GM12864 (cell line): ENCODE data around the gene CDH4.

ENCODE experiments used
- DNase-seq: peaks from one replicate; pipeline ENCODE4 v3.0.0-alpha.2; 2011; ENCODE audit warnings: low read depth
- H3K4me3 ChIP-seq: 2 replicates; pipeline ENCODE4 v1.5.1; 2011; ENCODE audit warnings: mild to moderate bottlenecking, low read depth, low read length, control low read depth
- TF ChIP-seq, protein P1 (sequence below): IDR thresholded peaks from 2 replicates; pipeline ENCODE4 v1.5.1; 2011; ENCODE audit warnings: low read depth, mild to moderate bottlenecking, moderate library complexity, low read length, control low read depth, inconsistent platforms; ENCODE audit errors: missing control alignments

CDH4 gene

DNA sequence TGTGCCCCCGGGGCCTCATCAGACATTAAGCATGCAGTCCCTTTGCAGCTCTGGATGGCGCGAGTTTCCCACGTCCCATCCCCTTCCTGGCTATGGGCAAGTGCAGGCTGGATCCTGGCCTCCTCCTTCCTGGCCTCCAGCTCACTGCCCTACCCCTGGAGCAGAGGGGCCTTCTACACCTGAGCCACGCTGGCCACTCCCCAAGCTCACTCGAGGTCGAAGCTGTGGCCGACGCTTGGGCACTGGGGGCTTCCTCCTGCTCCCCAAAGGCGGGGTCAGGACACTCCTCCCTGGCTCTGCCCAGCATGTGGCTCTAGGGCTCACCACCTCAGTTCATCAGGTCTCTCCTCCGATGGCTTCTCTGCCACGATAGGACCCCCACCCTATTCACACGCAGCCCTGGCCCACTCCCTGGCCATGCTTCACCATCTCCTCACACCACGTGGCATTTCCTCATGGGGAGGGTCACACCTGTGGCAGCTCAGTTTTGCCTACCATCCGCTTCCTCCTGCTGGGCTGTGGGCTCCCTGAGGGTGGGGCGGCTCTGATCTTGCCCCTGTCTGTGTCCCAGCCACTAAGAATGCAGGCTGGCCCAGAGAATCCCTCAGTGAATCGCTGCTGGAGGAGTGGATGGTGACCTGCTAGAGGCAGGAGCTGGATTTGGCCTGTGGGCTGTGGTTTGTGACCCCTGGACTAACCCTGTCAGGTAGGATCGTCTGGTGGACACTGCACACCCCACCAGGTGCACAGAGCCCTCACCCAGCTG lies 532.9 kb downstream of the CDH4 start:
- TF ChIP-seq, protein P1, sequence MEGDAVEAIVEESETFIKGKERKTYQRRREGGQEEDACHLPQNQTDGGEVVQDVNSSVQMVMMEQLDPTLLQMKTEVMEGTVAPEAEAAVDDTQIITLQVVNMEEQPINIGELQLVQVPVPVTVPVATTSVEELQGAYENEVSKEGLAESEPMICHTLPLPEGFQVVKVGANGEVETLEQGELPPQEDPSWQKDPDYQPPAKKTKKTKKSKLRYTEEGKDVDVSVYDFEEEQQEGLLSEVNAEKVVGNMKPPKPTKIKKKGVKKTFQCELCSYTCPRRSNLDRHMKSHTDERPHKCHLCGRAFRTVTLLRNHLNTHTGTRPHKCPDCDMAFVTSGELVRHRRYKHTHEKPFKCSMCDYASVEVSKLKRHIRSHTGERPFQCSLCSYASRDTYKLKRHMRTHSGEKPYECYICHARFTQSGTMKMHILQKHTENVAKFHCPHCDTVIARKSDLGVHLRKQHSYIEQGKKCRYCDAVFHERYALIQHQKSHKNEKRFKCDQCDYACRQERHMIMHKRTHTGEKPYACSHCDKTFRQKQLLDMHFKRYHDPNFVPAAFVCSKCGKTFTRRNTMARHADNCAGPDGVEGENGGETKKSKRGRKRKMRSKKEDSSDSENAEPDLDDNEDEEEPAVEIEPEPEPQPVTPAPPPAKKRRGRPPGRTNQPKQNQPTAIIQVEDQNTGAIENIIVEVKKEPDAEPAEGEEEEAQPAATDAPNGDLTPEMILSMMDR: no peak

GRCh38 chr20:61785567-61785816 lies 533.4 kb downstream of the CDH4 start:
- H3K4me3 ChIP-seq: no peak overlapping the region
- TF ChIP-seq, protein P1: no peak
- DNase-seq: no peak

More for the DNA sequence above, 532.9 kb downstream of the CDH4 start:
- H3K4me3 ChIP-seq: no peak overlapping the region
- no peak for DNase-seq

GRCh38 chr20:61786230-61786629 lies 534.2 kb downstream of the CDH4 start:
- TF ChIP-seq, protein P1: no peak
- DNase-seq: no peak
- no peak overlapping the region for H3K4me3 ChIP-seq

DNA sequence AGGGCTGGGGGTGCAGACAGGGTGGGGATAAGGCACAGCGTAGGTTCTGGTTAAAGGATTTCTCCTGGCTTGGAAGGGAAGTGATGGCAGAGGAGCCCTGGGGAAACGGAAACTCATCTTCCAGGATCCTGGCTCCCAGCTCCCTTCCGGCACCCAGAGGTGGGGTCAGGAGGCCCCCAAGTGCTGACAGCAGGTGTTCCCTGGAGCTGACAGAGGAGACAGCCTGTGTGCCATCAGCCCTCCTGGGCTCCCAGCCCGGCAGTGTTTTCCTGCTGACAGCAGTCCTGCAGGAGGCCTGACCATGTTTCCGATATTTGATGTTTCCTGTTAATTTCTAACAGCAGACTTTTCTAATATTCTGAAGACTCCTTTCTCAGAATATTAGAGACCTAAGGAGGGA lies 536.3 kb downstream of the CDH4 start:
- TF ChIP-seq, protein P1: no peak
- DNase-seq: no peak
- no peak overlapping the region for H3K4me3 ChIP-seq

DNA sequence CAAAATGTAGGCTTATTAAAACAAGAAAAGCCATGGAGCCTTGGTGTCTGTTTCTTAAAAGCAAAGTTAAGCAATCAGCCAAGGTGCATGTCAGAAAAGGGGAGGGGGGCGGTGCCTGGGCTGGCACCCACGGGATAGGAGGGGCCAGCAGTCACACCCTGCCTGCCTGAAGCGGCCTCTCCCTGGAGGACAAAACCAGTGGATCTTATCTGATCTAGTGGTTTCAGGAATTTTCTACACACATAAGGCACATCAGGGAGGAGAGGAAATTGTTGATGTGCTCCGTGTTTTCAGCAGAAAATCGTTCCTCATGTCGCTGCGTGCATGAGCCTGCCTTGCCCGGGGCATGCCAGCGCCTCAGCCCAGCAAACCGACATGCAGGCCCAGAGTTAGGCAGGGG lies 537.3 kb downstream of the CDH4 start:
- TF ChIP-seq, protein P1: no peak
- no peak overlapping the region for H3K4me3 ChIP-seq
- DNase-seq: no peak

DNA sequence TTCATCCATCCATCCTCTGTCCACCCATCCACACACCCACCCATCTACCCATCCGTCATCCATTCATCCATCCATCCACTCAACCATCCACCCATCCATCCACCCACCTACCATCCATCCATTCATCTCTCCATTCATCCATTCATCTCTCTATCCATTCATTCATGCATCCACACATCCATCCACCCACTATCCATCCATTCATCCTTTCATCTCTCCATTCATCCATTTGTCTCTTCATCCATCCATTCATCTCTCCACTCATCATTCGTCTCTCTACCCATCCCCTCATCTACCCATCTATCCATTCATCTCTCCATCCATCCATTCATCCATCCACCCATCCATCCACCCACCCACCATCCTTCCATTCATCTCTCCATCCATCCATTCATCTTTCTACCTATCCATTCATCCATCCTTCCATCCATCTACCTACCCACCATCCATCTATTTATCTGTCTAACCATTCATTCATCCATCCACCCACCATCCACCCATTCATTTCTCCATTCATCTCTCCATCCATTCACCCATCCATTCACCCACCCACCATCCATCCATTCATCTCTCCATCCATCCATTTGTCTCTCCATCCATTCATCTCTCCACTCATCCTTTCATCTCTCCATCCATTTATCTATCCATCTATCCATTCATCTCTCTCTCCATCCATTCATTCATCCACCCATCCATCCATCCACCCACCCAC lies 538.2 kb downstream of the CDH4 start:
- DNase-seq: no peak
- H3K4me3 ChIP-seq: no peak overlapping the region
- TF ChIP-seq, protein P1: no peak

GRCh38 chr20:61791995-61792394 lies 539.9 kb downstream of the CDH4 start:
- TF ChIP-seq, protein P1: no peak
- H3K4me3 ChIP-seq: no peak overlapping the region
- DNase-seq: no peak
